Ishikawa (cell line): ENCODE data around the gene GLIPR1L2.

ENCODE experiments used
- CEBPB ChIP-seq: IDR thresholded peaks from 2 replicates; pipeline ENCODE4 v1.6.1; 2012
- CREB1 ChIP-seq: IDR thresholded peaks from 2 replicates; pipeline ENCODE4 v1.6.1; 2012; ENCODE audit warnings: low read depth
- EGR1 ChIP-seq: IDR thresholded peaks from 2 replicates; pipeline ENCODE4 v1.6.1; 2012
- EP300 ChIP-seq: IDR thresholded peaks from 2 replicates; pipeline ENCODE4 v1.6.1; 2012; ENCODE audit warnings: borderline replicate concordance
- MAX ChIP-seq: IDR thresholded peaks from 2 replicates; pipeline ENCODE4 v1.6.1; 2012
- NFIC ChIP-seq: IDR thresholded peaks from 2 replicates; pipeline ENCODE4 v1.6.1; 2012
- RAD21 ChIP-seq: IDR thresholded peaks from 2 replicates; pipeline ENCODE4 v1.6.1; 2012; ENCODE audit warnings: low read depth
- TAF1 ChIP-seq: IDR thresholded peaks from 2 replicates; pipeline ENCODE4 v1.6.1; 2012; ENCODE audit warnings: low read depth, mild to moderate bottlenecking
- TCF12 ChIP-seq: IDR thresholded peaks from 2 replicates; pipeline ENCODE4 v1.6.1; 2012; ENCODE audit warnings: low read depth
- USF1 ChIP-seq: IDR thresholded peaks from 2 replicates; pipeline ENCODE4 v1.6.1; 2012
- YY1 ChIP-seq: IDR thresholded peaks from 2 replicates; pipeline ENCODE4 v1.6.1; 2012; ENCODE audit warnings: low read depth
- ZBTB7A ChIP-seq: IDR thresholded peaks from 2 replicates; pipeline ENCODE4 v1.6.1; 2012; ENCODE audit warnings: low read depth
- TF ChIP-seq, protein P1 (sequence below): IDR thresholded peaks from 2 replicates; pipeline ENCODE4 v1.6.1; 2012; ENCODE audit warnings: low read depth, mild to moderate bottlenecking

- no peak for TF ChIP-seq ZBTB7A
- no peak for TF ChIP-seq CEBPB
- TF ChIP-seq MAX = no peak
- no peak for TF ChIP-seq EGR1
- no peak for TF ChIP-seq RAD21
- TF ChIP-seq TAF1 = no peak
- TF ChIP-seq, protein P1, sequence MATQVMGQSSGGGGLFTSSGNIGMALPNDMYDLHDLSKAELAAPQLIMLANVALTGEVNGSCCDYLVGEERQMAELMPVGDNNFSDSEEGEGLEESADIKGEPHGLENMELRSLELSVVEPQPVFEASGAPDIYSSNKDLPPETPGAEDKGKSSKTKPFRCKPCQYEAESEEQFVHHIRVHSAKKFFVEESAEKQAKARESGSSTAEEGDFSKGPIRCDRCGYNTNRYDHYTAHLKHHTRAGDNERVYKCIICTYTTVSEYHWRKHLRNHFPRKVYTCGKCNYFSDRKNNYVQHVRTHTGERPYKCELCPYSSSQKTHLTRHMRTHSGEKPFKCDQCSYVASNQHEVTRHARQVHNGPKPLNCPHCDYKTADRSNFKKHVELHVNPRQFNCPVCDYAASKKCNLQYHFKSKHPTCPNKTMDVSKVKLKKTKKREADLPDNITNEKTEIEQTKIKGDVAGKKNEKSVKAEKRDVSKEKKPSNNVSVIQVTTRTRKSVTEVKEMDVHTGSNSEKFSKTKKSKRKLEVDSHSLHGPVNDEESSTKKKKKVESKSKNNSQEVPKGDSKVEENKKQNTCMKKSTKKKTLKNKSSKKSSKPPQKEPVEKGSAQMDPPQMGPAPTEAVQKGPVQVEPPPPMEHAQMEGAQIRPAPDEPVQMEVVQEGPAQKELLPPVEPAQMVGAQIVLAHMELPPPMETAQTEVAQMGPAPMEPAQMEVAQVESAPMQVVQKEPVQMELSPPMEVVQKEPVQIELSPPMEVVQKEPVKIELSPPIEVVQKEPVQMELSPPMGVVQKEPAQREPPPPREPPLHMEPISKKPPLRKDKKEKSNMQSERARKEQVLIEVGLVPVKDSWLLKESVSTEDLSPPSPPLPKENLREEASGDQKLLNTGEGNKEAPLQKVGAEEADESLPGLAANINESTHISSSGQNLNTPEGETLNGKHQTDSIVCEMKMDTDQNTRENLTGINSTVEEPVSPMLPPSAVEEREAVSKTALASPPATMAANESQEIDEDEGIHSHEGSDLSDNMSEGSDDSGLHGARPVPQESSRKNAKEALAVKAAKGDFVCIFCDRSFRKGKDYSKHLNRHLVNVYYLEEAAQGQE = no peak
- TF ChIP-seq EP300 = no peak
- TF ChIP-seq TCF12 = no peak
- no peak for TF ChIP-seq YY1
- no peak for TF ChIP-seq NFIC
- TF ChIP-seq USF1 = no peak
- TF ChIP-seq CREB1 = no peak
These were observed 30.0 kb upstream of the GLIPR1L2 start for GRCh38 chr12:75360920-75361319.
